ENCODE data around the gene TCFL5. TPM values are rescaled to one million over a fixed set of nuclear protein-coding genes. Genes with fewer than 3 reads are reported as not detected.

The TCFL5 gene
- total and polyA plus RNA-seq, 3 donors from 2014 or later, result 66.4 to 184 (median 85.3) TPM

DNA sequence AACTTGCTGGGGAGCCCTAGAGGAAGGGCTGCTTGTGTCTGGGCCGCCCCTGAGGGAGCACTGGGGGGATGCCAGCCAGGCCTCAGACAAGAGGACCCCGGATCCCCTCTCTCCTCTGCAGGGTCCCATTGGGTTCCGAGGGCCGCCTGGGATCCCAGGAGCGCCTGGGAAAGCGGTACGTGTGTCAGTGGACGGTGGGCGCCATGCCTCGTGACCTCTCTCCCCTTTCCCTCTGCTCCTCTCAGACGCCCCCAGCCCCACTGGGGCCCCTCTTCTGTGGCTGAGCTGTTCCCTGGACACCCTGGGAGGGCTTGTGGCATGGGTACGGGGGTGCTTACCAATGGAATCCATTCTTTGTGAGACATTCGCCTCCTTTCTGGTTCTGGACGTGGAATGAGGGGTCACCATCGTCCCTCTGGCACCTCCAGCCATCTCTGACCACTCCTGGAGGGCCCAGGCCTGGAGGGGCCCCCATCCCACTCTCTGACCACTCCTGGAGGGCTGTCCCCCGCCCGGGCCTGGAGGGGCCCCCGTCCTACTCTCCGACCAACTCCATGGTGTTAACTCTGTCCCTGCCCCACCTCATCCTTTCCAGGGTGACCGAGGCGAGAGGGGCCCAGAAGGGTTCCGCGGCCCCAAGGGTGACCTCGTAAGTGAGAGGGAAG, 34.8 kb downstream of the TCFL5 start:
- Histone ChIP-seq H3K27me3 (no peaks in the 10 kb centered on the region), H3K9me3 (no peaks in the 10 kb centered on the region), H3K27ac (no peak overlapping the region), H3K36me3 (ENCODE audit: low read depth, missing control alignments) (no peaks in the 10 kb centered on the region), H3K4me1 (no peaks in the 10 kb centered on the region), H3K4me3 (no peak overlapping the region)
- DNase-seq, result no peak
- no peak for TF ChIP-seq POLR2A (IDR thresholded peaks at IDR 0.05)
- intact Hi-C loops (cut with DNase I; ENCODE audit: low total_unique reads), result no loop called here
- 94% methylated on average over 13 to 24 of the region's 24 CpGs for WGBS, 2 donors

GRCh38 chr20:62825986-62826645, 35.5 kb downstream of the TCFL5 start:
- Histone ChIP-seq H3K9me3 (no peaks in the 10 kb centered on the region), H3K4me3 (no peak overlapping the region), H3K4me1 (no peaks in the 10 kb centered on the region), H3K36me3 (ENCODE audit: low read depth, missing control alignments) (no peaks in the 10 kb centered on the region), H3K27me3 (no peaks in the 10 kb centered on the region), H3K27ac (no peak overlapping the region)
- 83 to 88% methylated on average over 1 to 16 of the region's 27 CpGs for WGBS, 2 donors
- TF ChIP-seq, protein P1, sequence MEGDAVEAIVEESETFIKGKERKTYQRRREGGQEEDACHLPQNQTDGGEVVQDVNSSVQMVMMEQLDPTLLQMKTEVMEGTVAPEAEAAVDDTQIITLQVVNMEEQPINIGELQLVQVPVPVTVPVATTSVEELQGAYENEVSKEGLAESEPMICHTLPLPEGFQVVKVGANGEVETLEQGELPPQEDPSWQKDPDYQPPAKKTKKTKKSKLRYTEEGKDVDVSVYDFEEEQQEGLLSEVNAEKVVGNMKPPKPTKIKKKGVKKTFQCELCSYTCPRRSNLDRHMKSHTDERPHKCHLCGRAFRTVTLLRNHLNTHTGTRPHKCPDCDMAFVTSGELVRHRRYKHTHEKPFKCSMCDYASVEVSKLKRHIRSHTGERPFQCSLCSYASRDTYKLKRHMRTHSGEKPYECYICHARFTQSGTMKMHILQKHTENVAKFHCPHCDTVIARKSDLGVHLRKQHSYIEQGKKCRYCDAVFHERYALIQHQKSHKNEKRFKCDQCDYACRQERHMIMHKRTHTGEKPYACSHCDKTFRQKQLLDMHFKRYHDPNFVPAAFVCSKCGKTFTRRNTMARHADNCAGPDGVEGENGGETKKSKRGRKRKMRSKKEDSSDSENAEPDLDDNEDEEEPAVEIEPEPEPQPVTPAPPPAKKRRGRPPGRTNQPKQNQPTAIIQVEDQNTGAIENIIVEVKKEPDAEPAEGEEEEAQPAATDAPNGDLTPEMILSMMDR (IDR thresholded peaks at IDR 0.05), result no peak
- no peak for TF ChIP-seq POLR2A (IDR thresholded peaks at IDR 0.05)
- intact Hi-C loops (cut with DNase I; ENCODE audit: low total_unique reads), result no loop called here
- DNase-seq, result no peak

- intact Hi-C loops (cut with DNase I; ENCODE audit: low total_unique reads), result no loop called here
- no peak overlapping the region for H3K27ac ChIP-seq
- no peak for DNase-seq
- H3K27me3 ChIP-seq, result no peaks in the 10 kb centered on the region
- TF ChIP-seq POLR2A (IDR thresholded peaks at IDR 0.05), result no peak
- TF ChIP-seq, protein P1 (IDR thresholded peaks at IDR 0.05), result no peak
- H3K4me1 ChIP-seq, result no peaks in the 10 kb centered on the region
- no peak overlapping the region for H3K4me3 ChIP-seq
- no peaks in the 10 kb centered on the region for H3K9me3 ChIP-seq
- 86 to 92% methylated on average over 7 to 22 of the region's 22 CpGs for WGBS, 2 donors
- H3K36me3 ChIP-seq (ENCODE audit: low read depth, missing control alignments), result no peaks in the 10 kb centered on the region
Measured at GRCh38 chr20:62825333-62825985, 36.2 kb downstream of the TCFL5 start.

GRCh38 chr20:62824476-62825332, 36.9 kb downstream of the TCFL5 start:
- Histone ChIP-seq H3K4me1 (peaks cover 2% of the 10 kb centered on the region), H3K27ac (no peak overlapping the region), H3K4me3 (no peak overlapping the region), H3K9me3 (no peaks in the 10 kb centered on the region), H3K36me3 (ENCODE audit: low read depth, missing control alignments) (no peaks in the 10 kb centered on the region), H3K27me3 (no peaks in the 10 kb centered on the region)
- intact Hi-C loops (cut with DNase I; ENCODE audit: low total_unique reads), result no loop called here
- WGBS, 2 donors, result 35 to 71% methylated on average over 4 to 25 of the region's 36 CpGs
- no peak for DNase-seq
- TF ChIP-seq, protein P1 (IDR thresholded peaks at IDR 0.05), result no peak
- TF ChIP-seq POLR2A (IDR thresholded peaks at IDR 0.05), result no peak
